GM18868 (cell line): ENCODE measurements around the gene ZC3H4.

Experiments
- ATAC-seq: cut with Tn5 transposase; IDR thresholded peaks from one replicate; pipeline ENCODE4 v1.9.1; 2021; ENCODE audit warnings: mild to moderate bottlenecking, moderate library complexity; ENCODE audit not compliant: unreplicated experiment

Gene ZC3H4

DNA sequence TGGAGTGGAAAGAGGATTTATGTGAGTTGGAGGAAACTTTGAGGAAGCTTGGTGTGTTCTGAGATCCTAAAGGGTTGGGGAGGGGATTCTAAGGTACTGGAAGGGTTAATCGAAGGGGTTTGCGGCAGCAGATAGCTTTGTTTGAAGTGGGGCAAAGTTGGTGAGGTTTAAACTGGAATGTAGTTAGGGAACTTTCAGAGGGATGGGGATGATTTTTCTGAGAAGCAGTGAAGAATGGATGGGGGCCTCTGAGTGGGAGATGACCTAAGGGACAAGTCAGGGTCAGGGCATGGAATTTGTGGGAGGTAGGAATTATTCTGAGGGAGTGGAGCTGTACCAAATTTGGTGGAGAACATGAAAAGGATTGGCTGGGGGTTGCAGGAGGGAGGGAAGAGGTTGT lies 21.0 kb upstream of the ZC3H4 start:
- no peak for ATAC-seq

DNA sequence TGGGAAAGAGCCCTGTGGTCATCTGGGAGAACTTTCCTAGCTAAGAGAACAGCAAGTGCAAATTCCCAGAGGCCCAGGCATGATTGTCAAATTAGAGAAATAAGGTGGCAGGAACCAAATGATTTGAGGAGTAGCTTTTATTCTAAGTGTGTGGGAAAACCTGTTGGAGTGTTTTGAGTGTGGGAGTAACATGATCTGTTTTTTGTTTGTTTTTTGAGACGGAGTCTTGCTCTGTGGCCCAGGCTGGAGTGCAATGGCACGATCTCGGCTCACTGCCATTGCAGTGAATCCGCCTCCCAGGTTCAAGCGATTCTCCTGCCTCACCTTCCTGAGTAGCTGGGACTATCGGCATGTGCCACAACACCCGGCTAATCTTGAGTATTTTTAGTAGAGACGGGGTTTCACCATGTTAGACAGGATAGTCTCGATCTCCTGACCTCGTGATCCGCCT lies 19.5 kb upstream of the ZC3H4 start:
- no peak for ATAC-seq

DNA sequence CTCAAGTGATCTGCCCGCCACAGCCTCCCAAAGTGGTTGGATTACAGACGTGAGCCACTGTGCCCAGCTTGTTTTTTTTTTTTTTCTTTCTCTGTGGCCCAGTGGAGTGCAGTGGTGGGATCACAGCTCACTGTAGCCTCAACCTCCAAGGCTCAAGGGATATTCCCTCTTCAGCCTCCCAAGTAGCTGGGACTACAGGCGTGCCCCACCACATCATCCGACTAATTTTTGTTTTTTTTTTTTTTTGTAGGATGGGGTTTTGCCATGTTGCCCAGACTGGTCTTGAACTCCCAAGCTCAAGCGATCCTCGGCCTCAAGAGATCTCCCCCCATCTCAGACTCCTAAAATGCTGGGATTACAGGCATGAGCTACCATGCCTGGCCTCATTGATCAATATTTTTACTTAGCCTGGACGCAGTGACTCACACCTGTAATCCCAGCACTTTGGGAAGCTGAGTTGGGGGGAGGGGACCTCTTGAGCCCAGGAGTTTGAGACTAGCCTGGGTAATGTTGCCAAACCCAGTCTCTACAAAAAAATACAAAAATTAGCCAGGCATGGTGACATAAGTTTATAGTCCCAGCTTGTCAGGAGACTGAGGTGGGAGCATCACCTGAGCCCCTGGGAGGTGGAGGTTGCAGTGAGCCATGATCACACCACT lies 18.7 kb upstream of the ZC3H4 start:
- no peak for ATAC-seq

DNA sequence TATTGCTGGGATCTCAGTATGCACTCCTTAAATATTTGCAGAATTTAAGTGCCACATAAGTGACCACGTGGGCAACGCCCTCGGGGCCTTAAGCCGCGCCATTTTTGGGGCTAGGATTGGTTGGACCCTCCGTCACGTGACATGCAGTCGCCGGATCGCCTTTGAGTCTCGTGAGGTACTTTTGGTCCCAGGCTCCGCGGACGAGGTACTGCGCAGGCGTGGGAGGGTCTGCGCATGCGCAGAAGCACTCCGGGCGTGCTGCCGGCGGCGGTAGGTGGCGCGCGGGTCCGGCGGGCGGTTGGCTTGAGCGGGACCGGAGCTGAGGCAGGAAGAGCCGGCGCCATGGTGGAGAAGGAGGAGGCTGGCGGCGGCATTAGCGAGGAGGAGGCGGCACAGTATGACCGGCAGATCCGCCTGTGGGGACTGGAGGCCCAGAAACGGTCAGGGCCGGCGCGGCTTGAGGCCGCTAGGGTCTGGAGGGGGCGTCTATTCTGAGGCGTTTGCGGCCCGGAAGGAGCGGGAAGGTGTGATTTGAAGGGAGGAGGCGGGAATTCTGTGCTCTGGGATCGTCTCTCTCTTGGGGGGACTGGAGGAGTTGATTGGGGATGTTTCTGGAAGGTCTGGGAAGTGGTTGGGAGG lies 17.1 kb upstream of the ZC3H4 start, which contains the start of gene SAE1:
SAE1 (plus strand) TSS at position 247 of the 639 bp plus-strand sequence; CDS start at position 343, 96 bp downstream.
- peak; percentile 82 for ATAC-seq

DNA sequence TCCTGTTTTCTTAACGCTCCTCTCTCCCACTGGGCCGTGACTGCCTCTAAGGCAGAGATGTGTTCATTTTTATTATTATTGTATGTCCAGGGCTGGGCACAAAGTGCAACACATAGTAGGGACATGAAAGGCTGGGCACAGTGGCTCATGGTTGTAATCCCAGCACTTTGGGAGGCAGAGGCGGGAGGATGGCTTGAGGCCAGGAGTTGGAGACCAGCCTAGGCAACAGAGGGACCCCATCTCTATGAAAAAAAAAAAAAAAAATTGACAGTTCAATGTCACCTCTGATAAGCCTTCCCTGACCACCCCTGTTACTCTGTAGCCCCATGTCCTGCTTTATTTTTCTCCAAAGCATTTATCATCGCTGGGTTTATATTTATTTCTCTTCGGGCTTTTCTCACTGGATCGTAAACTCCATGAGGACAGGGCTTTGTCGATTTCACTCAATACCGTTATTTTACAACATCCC lies 16.6 kb upstream of the ZC3H4 start:
- ATAC-seq = no peak

DNA sequence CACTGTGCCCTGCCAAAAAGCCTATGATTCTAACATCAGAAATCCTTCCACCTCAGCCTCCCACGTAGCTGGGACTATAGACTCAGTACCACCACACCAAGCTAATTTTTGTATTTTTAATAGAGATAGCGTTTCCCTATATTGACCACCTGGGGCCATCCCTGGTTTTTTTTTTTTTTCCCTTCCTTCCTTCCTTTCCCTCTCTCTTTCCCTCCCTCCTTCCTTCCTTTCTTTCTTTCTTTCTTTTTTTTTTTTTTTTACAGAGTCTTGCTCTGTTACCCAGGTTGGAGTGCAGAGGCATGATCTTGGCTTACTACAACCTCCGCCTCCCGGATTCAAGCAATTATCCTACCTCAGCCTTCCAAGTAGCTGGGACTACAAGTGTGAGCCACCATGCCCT lies 16.0 kb upstream of the ZC3H4 start:
- no peak for ATAC-seq

DNA sequence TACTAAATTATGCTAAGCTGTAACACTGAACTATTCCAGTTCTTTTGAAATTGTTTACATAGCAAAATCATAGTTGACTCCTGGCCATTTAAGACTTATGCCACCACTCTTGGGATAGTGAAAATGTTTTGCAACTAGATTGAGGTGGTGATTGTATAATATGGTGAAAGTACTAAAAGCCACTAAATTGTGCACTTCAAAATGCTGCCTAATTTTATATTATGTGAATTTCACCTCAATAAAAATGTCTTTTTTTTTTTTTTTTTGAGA lies 12.0 kb upstream of the ZC3H4 start:
- ATAC-seq = no peak

DNA sequence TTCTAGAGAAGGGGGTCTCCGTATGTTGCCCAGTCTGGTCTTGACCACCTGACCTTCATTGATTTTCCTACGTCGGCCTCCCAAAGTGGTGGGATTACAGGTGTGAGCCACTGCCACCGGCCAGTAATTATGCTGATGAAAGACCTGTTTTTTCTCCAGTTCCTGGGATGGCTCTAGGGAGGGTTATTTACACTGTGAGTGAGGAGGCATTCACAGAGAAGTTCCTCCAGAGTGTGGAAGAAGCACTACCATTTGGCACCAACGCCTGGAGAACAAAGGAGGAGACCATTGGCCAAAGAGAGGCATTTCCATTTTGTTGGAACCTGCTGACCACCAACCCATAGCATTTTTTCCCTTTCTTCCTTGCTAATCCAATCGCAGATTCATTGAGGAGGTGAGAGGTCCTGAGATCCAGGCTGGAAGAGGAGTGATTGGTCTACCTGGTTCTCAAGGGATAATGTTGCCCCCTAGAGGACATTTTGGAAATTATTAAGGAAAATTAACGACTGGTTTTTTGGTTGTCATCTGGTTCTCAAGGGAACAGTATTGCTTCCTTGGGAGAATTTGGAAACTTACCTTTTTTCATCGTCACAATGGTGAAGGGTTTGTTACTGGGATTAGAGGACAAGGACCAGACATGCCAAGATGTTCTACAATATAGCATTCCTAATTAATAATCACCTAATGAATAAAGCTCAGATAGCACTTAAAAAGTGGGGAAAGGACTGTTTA lies 11.5 kb upstream of the ZC3H4 start:
- no peak for ATAC-seq

DNA sequence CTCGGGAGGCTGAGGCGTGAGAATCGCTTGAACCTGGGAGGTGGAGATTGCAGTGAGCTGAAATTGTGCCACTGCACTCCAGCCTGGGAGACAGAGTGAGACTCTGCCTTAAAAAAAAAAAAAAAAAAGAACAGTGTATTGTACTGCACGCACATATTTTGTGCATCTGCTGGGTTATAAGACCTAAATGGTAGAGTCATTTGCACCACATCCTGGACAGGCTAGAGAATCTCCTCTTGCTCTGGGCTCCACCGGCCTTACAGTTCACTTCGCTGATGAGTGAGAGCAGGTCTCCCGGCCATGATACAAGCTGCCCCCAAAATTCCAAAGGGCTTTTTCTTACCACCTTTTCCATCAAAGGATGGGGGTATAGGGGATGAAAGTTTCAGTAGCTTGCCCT lies 9.8 kb upstream of the ZC3H4 start:
- no peak for ATAC-seq

DNA sequence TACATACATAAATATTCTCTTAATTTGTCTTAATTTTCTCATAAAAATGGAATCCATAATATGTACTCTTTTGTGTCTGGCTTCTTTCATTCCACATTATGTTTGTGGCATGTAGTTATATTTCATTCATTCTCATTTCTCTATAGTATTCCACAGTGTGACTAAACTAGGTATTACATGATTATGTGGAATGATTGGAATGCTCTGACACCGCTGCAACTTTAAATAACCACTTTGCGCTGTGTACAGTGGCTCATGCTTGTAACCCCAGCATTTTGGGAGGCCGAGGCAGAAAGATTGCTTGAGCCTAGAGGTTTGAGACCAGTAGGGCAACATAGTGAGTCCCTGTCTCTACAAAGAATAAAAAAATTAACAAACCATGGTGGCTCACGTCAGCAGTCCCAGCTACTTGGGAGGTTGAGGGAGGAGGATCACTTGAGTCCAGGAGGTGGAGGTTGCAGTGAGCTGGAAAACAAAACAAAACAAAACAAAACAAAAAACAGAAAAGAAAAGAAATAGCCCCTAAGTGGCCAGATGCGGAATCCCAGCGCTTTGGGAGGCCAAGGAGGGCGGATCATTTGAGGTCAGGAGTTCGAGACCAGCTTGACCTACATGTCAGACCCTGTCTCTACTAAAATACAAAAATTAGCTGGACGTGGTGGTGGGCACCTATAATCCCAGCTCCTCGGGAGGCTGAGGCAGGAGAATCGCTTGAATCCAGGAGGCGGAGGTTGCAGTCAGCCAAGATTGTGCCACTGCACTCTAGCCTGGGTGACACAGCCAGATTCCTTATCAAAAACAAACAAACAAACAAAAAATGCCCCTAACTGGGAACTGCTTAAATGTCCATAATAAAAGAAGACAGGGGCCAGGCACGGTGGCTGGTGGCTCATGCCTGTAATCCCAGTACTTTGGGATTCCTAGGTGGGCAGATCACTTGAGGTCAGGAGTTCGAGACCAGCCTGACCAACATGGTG lies 9.1 kb upstream of the ZC3H4 start:
- no peak for ATAC-seq

DNA sequence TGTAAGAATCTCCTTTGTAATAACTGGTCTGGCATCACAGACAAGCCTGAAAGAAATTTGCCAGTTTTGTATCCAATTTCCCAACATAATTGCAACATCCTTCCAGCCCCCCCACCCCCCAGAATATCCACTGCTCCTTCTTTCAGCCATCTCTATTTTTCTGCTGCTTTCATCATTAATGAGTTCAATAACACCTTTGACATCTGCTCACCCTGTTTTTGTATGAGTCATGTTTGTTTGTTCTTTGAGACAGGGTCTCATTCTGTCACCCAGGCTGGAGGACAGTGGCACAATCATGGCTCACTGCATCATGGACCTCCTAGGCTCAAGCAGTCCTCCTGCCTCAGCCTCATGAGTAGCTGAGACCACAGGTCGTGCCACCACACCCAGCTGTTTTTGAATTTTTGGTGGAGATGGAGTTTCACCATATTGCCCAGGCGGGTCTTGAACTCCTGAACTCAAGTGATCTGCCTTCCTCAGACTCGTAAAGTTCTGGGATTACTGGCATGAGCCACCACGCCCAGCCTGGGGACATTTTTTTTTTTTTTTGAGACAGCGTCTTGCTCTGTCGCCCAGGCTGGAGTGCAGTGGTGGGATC lies 7.0 kb upstream of the ZC3H4 start:
- ATAC-seq = no peak

DNA sequence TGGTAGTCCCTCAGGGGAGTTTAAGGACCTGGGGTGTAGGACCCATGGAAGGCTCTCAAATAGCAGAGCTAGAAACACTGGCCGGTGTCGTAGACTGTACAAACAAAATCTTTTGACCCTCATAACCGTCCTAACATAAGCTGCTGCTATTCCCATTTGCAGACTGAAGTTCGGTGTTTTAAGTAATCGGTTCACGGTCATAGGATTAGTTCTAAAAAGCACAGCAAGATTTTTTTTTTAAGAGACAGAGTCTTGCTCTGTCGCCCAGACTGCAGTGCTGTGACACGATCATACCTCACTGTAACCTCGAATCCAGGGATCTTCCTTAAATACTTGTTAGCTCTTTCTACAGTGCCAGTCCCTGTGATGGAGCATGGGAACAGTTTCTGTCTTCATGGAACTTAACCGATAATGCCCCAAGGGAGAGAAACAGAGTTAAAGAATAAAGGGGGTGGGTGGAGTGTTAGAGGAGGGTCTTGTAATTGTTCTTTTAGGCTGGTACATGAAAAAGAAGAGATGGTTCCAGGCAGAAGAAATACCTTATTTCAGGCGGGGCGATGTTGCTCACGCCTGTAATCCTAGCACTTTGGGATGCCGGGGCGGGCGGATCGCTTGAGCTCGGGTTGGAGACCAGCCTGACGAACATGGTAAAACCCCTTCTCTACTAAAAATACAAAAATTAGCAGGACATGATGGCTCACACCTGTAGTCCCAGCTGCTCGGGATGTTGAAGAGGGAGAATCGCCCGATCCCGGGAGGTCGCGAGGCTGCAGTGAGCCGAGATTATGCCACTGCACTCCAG lies 475 bp upstream of the ZC3H4 start:
- ATAC-seq = no peak

DNA sequence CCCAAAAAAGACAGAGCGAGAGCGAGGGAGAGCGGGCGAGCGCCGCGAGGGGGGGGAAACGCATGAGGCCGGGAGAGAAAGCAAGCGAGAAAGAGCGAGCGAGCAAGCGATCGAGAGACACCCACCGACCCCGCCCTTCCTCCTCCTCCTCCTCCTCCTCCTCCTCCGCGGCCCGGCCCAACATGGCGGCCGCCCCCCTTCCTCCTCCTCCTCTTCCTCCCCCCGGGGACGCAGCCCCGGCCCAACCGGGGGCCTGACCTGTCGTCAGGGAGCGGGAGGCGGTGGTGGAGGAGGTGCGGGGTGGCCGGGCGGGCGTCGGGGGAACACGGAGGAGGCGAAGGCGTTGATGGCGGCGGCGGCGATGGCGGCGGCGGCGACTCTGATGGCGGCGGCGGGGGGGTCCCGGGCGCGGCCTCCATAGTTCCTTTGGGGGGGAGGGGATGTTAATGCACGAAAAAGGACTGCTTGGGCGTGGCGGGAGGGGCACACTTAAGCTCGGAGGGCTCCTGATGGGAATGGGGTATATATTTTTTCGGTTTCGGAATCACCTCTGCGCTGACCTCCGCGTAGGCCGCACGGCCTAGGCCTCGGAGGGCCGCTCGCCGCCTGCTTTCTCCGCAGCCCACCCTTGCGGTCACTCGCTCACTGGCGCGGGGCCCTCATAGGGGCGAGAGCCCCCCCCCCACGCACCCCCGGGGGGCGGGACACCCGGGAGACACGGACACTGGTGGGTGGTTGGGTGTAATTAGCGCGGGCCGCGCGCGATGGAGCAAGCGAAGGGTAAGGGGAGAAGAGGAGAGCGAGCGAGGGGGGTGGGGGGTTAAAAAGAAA lies 1.2 kb downstream of the ZC3H4 start:
- ATAC-seq = peak; percentile 4

DNA sequence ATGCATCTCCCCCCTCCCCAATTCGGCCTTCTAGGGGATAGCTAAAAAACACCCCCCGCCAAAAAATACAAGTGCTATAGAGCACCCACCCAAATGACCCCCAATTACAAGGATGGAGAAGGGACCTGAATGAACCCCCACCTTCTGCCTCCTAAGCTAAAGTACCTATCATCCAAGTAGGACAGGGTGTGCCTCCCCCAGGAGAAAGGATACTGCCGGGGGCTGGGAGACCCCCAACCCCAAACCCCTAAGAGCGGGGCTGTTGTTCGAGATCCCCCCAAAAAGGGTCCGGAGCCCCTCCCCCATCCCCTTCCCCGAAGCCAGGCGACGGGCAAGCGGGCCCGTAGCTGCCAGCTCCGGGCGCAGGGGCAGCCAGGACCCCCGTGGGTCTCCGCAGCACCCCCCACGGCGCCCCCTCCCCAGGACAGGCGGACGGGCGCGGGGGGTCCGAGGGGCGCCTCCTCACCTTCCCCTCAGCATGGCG lies 1.9 kb downstream of the ZC3H4 start:
- no peak for ATAC-seq

DNA sequence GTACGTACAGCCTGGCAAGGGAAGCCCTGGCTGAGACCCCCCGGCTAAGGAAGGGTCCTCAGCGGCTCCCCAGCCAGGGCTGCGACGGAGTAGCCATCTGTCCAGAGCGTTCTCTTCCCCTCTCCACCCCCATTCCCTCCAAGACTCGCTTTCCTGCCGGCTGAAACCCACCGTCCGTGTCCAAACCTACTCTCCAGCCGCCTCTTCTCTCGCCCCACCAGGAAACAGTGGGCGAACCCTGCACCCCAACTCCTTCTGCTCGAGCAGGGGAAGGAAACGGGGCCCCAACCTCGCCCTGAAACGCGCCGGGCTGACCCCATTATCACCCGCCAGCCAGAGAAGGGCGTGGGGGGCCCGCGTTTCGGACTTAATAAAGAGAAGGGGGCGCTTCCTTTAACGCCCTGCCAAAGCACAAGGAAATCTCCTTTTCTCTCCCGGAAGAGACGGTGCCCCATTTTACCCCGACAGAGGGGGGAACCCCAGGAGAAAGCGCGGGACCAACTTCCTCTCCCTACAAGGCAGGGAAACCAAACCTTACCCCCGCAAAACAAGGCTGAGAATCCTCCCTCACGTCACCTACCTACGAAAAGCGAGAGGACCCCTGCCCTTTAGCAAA lies 2.5 kb downstream of the ZC3H4 start:
- ATAC-seq = no peak

DNA sequence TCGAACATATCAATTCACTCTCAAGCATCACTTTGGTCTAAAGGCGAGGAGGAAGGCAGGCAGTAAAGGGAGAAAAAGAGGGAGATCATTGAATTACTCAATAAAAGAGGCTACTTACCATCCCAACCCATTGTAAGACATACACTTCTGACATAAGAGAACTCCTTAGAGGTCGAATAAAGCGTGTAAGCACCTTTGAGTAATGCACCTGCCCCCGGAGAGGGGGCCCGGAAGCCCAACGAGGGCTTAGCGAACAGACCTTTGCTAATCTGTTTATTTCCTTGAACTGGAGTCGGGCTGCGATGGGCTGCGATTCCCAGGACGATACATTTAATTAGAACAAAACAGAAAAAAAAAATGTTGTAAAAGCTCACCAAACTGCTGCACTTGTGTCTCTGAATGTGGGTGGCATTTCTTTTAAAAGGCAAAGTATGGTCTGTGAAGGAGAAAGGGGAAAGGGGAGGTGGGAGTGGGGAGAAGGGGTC lies 3.0 kb downstream of the ZC3H4 start:
- ATAC-seq = no peak

DNA sequence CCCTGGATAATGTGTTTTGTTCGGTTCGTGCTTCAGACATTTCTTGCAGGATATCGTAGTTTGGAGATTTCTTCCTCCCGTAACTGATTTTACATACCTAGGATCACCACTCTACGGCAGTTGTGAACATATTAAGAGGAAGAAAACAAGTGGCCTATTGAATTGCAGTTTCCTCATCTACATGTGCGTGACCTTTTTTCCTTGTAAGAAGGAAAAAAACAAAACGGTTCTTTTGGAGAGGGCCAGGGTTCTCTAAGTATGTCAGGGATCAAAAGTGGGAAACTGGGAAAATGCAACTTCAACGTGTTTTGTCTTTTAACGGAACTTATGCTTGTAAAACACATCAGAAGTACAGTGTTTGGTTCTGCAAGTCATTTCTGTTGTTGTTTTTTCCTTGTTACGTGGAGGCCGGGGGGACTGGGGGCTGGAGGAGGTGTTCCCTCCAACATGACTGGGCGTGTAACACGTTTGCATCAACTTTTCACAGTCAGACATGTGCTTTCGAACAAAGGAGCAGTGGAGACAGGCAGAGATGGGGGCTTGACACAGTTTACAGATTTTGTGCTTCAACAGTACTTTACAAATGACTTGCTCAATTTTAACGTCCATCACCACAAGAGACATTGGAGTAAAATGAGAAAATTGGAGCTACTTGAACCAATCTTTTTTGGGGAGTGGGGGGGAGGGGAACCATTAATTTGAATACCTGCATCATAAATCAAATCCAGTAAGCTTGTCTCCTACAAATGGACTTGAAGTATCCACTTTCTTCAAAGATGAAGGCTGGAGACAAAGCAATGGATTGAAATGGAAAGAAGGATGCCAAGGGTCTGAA lies 3.8 kb downstream of the ZC3H4 start:
- no peak for ATAC-seq
